GM20431 (cell line): Measurements from ENCODE around the gene CYP4F8.

Source experiments
- in situ Hi-C: fragments of 300-500 bp; cut with MseI, MboI; formaldehyde crosslinking; loops from one replicate; pipeline ENCODE4 v1.15.0; 2020; ENCODE audit warnings: low sequenced_read_pairs; ENCODE audit not compliant: unreplicated experiment

Gene CYP4F8

GRCh38 chr19:15613338-15613737 is 1.7 kb upstream of the CYP4F8 start:
- in situ Hi-C loops: no loop called here

- in situ Hi-C loops: no loop called here
Observed at GRCh38 chr19:15615526-15615925, 508 bp downstream of the CYP4F8 start.

GRCh38 chr19:15616183-15616582 is 1.2 kb downstream of the CYP4F8 start:
- in situ Hi-C loops: no loop called here

- in situ Hi-C loops: no loop called here
Observed at GRCh38 chr19:15616627-15617270, 1.7 kb downstream of the CYP4F8 start.

- in situ Hi-C loops: no loop called here
Observed at GRCh38 chr19:15618321-15618720, 3.3 kb downstream of the CYP4F8 start.

- in situ Hi-C loops: no loop called here
Observed at GRCh38 chr19:15621801-15622200, 6.8 kb downstream of the CYP4F8 start.

- in situ Hi-C loops: no loop called here
Observed at GRCh38 chr19:15622991-15623390, 8.0 kb downstream of the CYP4F8 start.

GRCh38 chr19:15623711-15624318 is 8.8 kb downstream of the CYP4F8 start:
- in situ Hi-C loops: no loop called here

- in situ Hi-C loops: loop anchor here (25.0 kb wide), 1 partner anchor 559 kb away; the partner anchor contains the start of genes AP1M1 and FAM32A
Observed at GRCh38 chr19:15628236-15629002, 13.4 kb downstream of the CYP4F8 start.

- in situ Hi-C loops: loop anchor here (25.0 kb wide), 1 partner anchor 558 kb away; the partner anchor contains the start of genes AP1M1 and FAM32A
Observed at GRCh38 chr19:15629003-15629880, 14.2 kb downstream of the CYP4F8 start.

GRCh38 chr19:15631817-15632216 is 16.8 kb downstream of the CYP4F8 start:
- in situ Hi-C loops: loop anchor here (25.0 kb wide), 1 partner anchor 555 kb away; the partner anchor contains the start of genes AP1M1 and FAM32A

GRCh38 chr19:15633082-15633835 is 18.2 kb downstream of the CYP4F8 start:
- in situ Hi-C loops: loop anchor here (25.0 kb wide), 1 partner anchor 554 kb away; the partner anchor contains the start of genes AP1M1 and FAM32A

GRCh38 chr19:15634105-15634504 is 19.1 kb downstream of the CYP4F8 start:
- in situ Hi-C loops: loop anchor here (25.0 kb wide), 1 partner anchor 553 kb away; the partner anchor contains the start of genes AP1M1 and FAM32A

- in situ Hi-C loops: loop anchor here (25.0 kb wide), 1 partner anchor 552 kb away; the partner anchor contains the start of genes AP1M1 and FAM32A
Observed at GRCh38 chr19:15635016-15635805, 20.2 kb downstream of the CYP4F8 start.

- in situ Hi-C loops: loop anchor here (25.0 kb wide), 1 partner anchor 551 kb away; the partner anchor contains the start of genes AP1M1 and FAM32A
Observed at GRCh38 chr19:15636026-15636425, 21.0 kb downstream of the CYP4F8 start.

GRCh38 chr19:15639596-15639995 is 24.6 kb downstream of the CYP4F8 start:
- in situ Hi-C loops: loop anchor here (25.0 kb wide), 1 partner anchor 548 kb away; the partner anchor contains the start of genes AP1M1 and FAM32A

- in situ Hi-C loops: loop anchor here (25.0 kb wide), 1 partner anchor 547 kb away; the partner anchor contains the start of genes AP1M1 and FAM32A
Observed at GRCh38 chr19:15640294-15640903, 25.4 kb downstream of the CYP4F8 start, which contains the start of gene CYP4F3. CYP4F3 (plus strand) TSS chr19:15640897; CDS start chr19:15641416, 519 bp downstream.
